RWPE1 (cell line): ENCODE data around the gene SMAD5.

Source experiments
- CTCF ChIA-PET: fragments of 350-600 bp; sonication (Branson Sonifier 250); formaldehyde crosslinking; extraction: SDS; loops from one replicate; lab custom pipeline; 2021; lab: Yijun Ruan, JAX
- POLR2A ChIA-PET: fragments of 400-600 bp; formaldehyde crosslinking; extraction: SDS; loops from one replicate; lab custom pipeline; 2020; ENCODE audit warnings: antibody characterized with exemption; ENCODE audit not compliant: low non-redundant PET; lab: Yijun Ruan, JAX
- DNase-seq: peaks from one replicate; pipeline ENCODE4 v3.0.0; 2012; ENCODE audit warnings: low spot score
- H3K27ac ChIP-seq: fragments of 450-650 bp; 2 replicates; pipeline ENCODE4 v1.5.1; 2017
- TF ChIP-seq, protein P1 (sequence below): fragments of 450-650 bp; conservative IDR thresholded peaks from 2 replicates; pipeline ENCODE4 v1.5.1; 2017; ENCODE audit warnings: low read depth, mild to moderate bottlenecking

Gene SMAD5

DNA sequence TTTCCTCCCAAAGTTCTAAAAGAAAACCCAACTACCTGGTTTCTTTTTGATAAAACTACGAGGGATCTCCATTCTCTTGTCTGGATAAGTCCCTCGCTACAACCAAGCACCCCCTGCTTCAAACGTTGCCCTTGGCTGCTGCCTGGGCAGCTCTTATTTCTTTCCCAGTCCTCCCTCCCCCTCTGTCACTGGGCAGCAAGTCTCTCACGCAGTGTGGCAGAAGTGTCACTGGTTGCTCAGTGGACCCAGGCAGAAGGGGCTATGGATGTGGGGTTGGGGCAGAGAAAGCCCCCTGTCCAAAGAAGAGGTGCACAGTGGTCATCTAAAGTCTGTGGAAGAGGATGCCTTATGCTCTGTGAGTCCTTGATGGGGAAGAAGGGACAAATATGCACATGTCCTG is 67.5 kb downstream of the SMAD5 start:
- POLR2A ChIA-PET, result no interaction called here
- no peak for DNase-seq
- TF ChIP-seq, protein P1, sequence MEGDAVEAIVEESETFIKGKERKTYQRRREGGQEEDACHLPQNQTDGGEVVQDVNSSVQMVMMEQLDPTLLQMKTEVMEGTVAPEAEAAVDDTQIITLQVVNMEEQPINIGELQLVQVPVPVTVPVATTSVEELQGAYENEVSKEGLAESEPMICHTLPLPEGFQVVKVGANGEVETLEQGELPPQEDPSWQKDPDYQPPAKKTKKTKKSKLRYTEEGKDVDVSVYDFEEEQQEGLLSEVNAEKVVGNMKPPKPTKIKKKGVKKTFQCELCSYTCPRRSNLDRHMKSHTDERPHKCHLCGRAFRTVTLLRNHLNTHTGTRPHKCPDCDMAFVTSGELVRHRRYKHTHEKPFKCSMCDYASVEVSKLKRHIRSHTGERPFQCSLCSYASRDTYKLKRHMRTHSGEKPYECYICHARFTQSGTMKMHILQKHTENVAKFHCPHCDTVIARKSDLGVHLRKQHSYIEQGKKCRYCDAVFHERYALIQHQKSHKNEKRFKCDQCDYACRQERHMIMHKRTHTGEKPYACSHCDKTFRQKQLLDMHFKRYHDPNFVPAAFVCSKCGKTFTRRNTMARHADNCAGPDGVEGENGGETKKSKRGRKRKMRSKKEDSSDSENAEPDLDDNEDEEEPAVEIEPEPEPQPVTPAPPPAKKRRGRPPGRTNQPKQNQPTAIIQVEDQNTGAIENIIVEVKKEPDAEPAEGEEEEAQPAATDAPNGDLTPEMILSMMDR, result no peak
- H3K27ac ChIP-seq, result no peak overlapping the region
- CTCF ChIA-PET, result interaction anchor here (1.4 kb wide), 1 partner anchor 12 kb away, joined by 6 read pairs; no protein-coding TSS in a partner anchor

DNA sequence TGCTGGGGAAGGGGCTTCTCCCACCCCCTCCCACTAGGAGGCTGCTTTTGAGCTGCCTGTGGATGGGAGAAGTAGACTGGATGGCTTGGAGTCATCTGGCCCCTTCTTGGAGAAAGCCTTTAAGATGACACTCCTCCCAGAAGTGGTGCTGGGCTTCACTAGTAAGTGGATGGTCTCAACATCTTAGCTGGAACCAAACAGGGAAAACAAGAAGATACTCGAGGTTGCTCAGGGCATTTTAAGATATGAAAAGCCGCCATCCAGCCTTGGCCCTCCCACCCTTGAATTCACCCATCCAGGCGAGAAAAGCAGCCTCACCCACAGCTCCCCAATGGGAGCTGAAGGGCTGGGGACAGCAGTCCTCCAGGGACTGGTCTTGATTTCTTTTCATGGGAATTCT is 68.1 kb downstream of the SMAD5 start:
- CTCF ChIA-PET, result interaction anchor here (1.0 to 1.4 kb wide), 2 partner anchors 11 to 21 kb away, joined by 3 to 6 read pairs; no protein-coding TSS in a partner anchor
- POLR2A ChIA-PET, result no interaction called here
- H3K27ac ChIP-seq, result no peak overlapping the region
- no peak for DNase-seq
- TF ChIP-seq, protein P1, result no peak

DNA sequence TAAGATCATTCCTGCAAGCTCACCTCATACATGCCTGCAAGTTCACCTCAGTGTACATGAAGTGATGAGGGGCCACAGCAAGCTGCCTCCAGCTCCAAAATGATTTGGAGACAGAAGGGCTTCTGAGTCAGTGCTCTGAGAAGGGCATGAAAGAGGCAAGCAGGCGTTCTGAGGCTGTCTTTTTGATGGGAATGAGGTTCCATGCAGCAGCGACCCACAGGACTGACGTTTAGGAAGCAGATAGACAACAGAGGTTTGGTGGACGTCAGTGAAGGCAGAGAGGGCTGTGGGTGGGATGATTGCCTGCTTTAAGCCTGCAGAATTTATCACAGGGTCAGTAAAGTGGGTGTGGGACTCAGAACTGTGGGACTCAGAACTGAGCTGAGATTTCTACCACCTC is 69.2 kb downstream of the SMAD5 start:
- TF ChIP-seq, protein P1, result no peak
- POLR2A ChIA-PET, result no interaction called here
- no peak overlapping the region for H3K27ac ChIP-seq
- DNase-seq, result no peak
- CTCF ChIA-PET, result interaction anchor here (0.5 kb wide), 1 partner anchor 1062 kb away, joined by 5 read pairs; no protein-coding TSS in a partner anchor

DNA sequence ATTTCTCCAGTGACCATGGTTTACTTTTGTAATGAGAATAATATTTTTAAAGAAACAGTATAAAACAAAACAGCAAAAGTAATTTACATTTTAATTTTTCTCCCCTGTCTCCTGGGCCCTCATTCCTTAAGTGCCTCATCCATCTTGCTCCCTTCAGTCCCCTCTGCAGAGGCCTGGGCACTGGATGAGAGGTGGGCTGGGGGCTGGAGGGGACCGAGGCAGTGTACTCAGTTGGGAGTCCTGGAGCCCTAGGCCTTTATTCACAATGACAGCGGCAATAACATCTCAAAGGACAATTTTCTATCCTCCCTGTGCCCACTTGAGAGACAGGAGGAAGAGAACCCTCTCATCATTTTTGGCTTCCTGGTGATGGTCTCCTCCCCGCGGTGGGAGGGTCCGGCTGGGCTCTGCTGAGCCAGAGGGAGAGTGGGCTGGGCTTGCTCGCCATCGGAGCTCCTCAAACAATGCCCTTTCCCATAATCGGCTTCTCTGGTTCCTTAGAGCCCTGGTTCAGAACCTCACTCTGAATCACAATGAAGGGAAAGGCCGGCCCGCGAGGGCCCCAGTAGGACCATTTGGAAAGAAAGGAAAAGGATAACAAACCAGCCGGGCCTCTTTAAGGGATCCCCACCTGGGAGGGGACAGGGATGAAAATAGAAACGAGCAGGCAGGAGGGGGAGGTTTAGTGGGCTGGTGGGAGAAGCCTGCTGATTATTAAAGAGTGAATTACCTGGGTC is 70.0 kb downstream of the SMAD5 start:
- TF ChIP-seq, protein P1, result no peak
- DNase-seq, result no peak
- no peak overlapping the region for H3K27ac ChIP-seq
- ChIA-PET POLR2A (no interaction called here), CTCF (interaction anchor here (0.5 kb wide), 1 partner anchor 1061 kb away, joined by 5 read pairs; no protein-coding TSS in a partner anchor)

DNA sequence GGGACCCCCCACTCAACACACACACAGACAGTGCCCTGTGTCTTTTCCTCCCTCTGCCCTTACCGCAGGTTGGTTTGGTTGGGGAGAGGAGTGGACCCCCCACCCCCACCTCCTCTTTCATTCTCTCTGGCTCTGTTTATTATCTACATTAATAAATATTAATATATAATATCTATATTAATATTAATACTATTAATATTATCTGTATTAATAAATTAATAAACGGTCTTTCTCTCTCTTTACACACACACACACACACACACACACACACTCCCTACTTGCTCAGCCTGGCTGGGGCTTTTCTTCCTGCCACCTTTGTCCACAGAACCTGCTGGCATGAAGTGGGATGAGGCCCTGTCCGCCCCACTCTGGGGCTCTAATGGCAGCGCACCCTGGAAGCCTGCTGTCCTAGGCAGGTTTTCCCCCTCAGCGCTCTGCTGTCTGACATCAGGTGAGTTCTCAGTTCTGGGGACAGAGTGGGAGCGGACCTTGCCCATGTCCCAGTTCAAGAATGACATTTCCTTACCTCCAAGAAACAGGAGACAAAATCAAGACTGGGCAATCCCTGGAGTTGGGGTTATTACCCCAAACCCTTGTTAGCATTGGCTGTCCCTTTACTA is 70.8 kb downstream of the SMAD5 start:
- no peak for DNase-seq
- H3K27ac ChIP-seq, result no peak overlapping the region
- TF ChIP-seq, protein P1, result no peak
- ChIA-PET POLR2A (no interaction called here), CTCF (no interaction called here)

DNA sequence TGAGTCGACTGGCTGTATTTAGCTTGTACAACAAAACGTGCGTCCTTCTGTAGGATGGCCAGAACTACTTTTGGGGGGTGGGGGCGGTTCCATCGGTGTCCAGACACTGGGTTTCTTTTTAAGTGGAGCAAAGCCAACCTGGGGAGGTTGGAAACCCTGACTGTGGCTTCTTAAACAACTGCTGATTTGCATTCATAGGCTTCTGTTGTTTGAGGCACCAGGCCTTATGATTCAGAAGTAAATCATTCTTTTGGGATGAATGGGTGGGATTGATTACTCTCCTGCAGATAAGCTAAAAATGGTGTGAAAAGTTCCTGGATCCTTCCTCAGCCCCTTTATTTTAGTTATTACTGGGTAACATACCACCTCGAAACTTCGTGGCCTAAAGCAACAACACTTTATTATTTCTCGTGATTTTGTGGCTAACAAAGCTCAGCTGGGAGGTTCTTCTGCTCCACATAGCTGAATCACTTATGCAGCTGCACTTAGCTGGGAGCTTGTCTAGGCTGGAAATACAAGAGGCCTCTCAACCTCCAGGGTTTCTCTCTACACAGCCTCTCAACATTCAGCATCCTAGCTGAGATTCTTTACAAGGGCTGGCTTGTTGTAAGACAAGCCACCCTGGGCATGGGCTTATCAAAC is 72.5 kb downstream of the SMAD5 start:
- ChIA-PET CTCF (interaction anchor here (0.5 to 1.1 kb wide), 2 partner anchors 12 to 565 kb away, joined by 3 read pairs; no protein-coding TSS in a partner anchor), POLR2A (no interaction called here)
- TF ChIP-seq, protein P1, result no peak
- no peak overlapping the region for H3K27ac ChIP-seq
- no peak for DNase-seq
